Body of pancreas (tissue), 4 donors: Measurements from ENCODE around the gene ACTRT3. TPM values are rescaled to one million over a fixed set of nuclear protein-coding genes. Genes with fewer than 3 reads are reported as not detected.

Source experiments
- ATAC-seq: fragments of 150-250 bp; one replicate; pipeline ENCODE4 v1.9.1; 2016
- DNase-seq, 4 donors: peaks; one replicate each; pipeline ENCODE4 v3.0.0-alpha.2; 2019
- H3K27ac ChIP-seq, 4 donors: fragments of 200-600 bp; sonication (generic); 1 replicate in 3 of 4; 2 replicates in 1 of 4; pipeline versions ENCODE4 v1.5.1 to v1.6.1; 2016 to 2019; ENCODE audit warnings: mild to moderate bottlenecking in 1 of 4, mixed read lengths in 1 of 4, moderate library complexity in 1 of 4
- H3K27me3 ChIP-seq, 2 donors: fragments of 200-600 bp; sonication (generic); one replicate each; pipeline ENCODE4 v1.6.0; 2016; ENCODE audit warnings: mild to moderate bottlenecking in 1 of 2
- H3K36me3 ChIP-seq, 2 donors: fragments of 200-600 bp; sonication (generic); replicated peaks in 1 of 2; 2 replicates each; pipeline ENCODE4 v1.5.1; 2016; ENCODE audit warnings: low read depth in 2 of 2; ENCODE audit not compliant: insufficient read depth in 1 of 2
- H3K4me1 ChIP-seq: fragments of 200-600 bp; sonication (generic); one replicate; pipeline ENCODE4 v1.6.0; 2016
- H3K4me3 ChIP-seq, 2 donors: fragments of 200-600 bp; sonication (generic); 1 replicate in 1 of 2; 2 replicates in 1 of 2; pipeline ENCODE4 v1.5.1; 2016 to 2019
- H3K9me3 ChIP-seq, 3 donors: fragments of 200-600 bp; sonication (generic); 1 replicate in 2 of 3; 2 replicates in 1 of 3; pipeline ENCODE4 v1.5.1; 2016
- CTCF ChIP-seq, 7 experiments: fragments of 450-650 bp in 4 of 7; fragments of 200-600 bp in 3 of 7; sonication (generic) in 3 of 7; IDR thresholded peaks; one replicate each; pipeline ENCODE4 v1.5.1; 2016 to 2019; ENCODE audit warnings: antibody characterized with exemption in 7 of 7
- POLR2A ChIP-seq, 3 donors: fragments of 450-650 bp; IDR thresholded peaks; one replicate each; pipeline ENCODE4 v1.6.1; 2016; ENCODE audit warnings: antibody characterized with exemption in 3 of 3, mild to moderate bottlenecking in 2 of 3
- WGBS, 2 donors: methylation state at CpG; one replicate each; pipeline ENCODE4 v1.1.5; 2017; 5-methylcytosine and 5-hydroxymethylcytosine counted together
- intact Hi-C: fragments of 100-400 bp; cut with DNase I; formaldehyde crosslinking; loops from one replicate; pipeline ENCODE4 v1.15.1; 2023
- total RNA-seq, 2 donors: library from RNA; depleted of rRNA; stranded (reverse); fragments of >200 nt; gene quantifications; one replicate each; pipeline ENCODE4 v1.1.0, GENCODE V29; 2016

Gene ACTRT3
- under 1 TPM in 1 of 2 donors, not detected in 1; 0.52 TPM for total RNA-seq

DNA sequence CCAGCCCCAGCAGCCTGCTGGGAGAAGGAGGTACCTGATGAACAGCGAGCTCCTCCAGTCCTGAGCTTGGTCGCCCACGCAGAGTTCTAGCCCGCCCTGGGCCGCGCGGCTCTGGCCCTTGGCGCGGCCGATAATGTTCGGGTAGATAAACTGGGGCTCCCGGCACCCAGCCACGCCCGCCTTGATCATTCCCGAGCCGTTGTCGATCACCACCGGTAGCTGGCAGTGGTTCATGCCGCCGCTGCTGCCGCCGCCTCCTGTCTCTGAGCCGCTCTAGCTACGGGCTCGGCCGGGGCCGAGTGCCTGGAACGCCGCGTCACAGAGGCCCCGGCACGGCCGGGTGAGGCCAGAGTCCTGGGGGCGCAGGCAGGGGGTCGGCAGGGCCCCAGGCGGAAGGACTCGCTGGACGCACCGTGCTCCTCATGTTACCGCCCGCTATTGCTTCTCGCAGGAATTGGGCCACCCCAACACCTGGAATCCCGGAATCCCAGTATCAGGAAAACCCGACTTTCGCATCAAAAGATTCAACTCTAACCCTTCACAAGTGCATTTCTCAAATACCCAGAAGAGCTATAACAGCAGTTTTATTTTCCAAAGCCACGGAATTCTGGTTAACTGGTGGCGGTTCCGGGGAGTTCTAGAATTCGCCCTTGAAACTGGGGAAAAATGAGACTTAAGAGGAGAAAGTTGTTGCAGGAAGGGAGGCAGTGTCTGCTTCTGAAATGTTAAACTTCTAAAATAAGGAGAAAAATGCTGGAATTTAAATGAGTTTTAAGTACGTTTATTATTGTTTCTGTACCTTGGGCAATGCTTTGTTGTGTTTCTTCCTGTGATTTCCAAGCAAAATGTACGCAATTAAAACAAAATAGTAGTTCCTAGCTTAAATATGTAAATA is at the start of gene ACTRT3:
Gene ACTRT3, minus strand, starts transcription at position 275 of the 895 bp plus-strand sequence. Its CDS starts 41 bp downstream, at position 234.
- Histone ChIP-seq H3K27ac (peak within 1 kb of the TSS; percentile 60 to 83 (median 78)), H3K4me1 (peaks cover 8% of the 10 kb centered on the region), H3K27me3 (no peaks in the 10 kb centered on the region), H3K36me3 (no peaks in the 10 kb centered on the region), H3K4me3 (peak within 1 kb of the TSS in 1 of 2 donors; percentile 1), H3K9me3 (peaks cover 0 to 6% (median 0%) of the 10 kb centered on the region in 3 donors)
- peak; percentile 59 to 65 (median 60) for DNase-seq
- 2 to 3% methylated on average over 18 to 46 of the region's 51 CpGs for WGBS, 2 donors
- peak; percentile 6 for ATAC-seq
- intact Hi-C loops = no loop called here
- no peak for TF ChIP-seq CTCF (IDR thresholded peaks at IDR 0.05)
- peak in 2 of 3 donors; percentile 57 to 73 for TF ChIP-seq POLR2A (IDR thresholded peaks at IDR 0.05)

- ATAC-seq (no peak), DNase-seq (no peak)
- Histone ChIP-seq H3K9me3 (peaks cover 0 to 5% (median 0%) of the 10 kb centered on the region in 3 donors), H3K27me3 (no peaks in the 10 kb centered on the region), H3K4me3 (no peak overlapping the region), H3K4me1 (no peaks in the 10 kb centered on the region), H3K27ac (no peak overlapping the region), H3K36me3 (no peaks in the 10 kb centered on the region)
- 73 to 79% methylated on average over 2 of the region's 2 CpGs for WGBS, 2 donors
- TF ChIP-seq POLR2A (IDR thresholded peaks at IDR 0.05) (no peak), CTCF (IDR thresholded peaks at IDR 0.05) (no peak)
- intact Hi-C loops = no loop called here
These were observed 49.0 kb upstream of the ACTRT3 start for GRCh38 chr3:169818316-169818715.

- peaks cover 14% of the 10 kb centered on the region for H3K4me1 ChIP-seq
- no peaks in the 10 kb centered on the region for H3K27me3 ChIP-seq
- no peak for DNase-seq
- no peaks in the 10 kb centered on the region for H3K36me3 ChIP-seq
- no peak for ATAC-seq
- intact Hi-C loops = no loop called here
- no peak overlapping the region for H3K27ac ChIP-seq
- H3K9me3 ChIP-seq = peaks cover 0 to 5% (median 0%) of the 10 kb centered on the region in 3 donors
- WGBS, 2 donors = 79 to 84% methylated on average over 4 of the region's 4 CpGs
- no peak overlapping the region for H3K4me3 ChIP-seq
- TF ChIP-seq POLR2A (IDR thresholded peaks at IDR 0.05) (no peak), CTCF (IDR thresholded peaks at IDR 0.05) (no peak)
These were observed 46.3 kb upstream of the ACTRT3 start for GRCh38 chr3:169815590-169816150.

GRCh38 chr3:169813757-169814517 is 44.6 kb upstream of the ACTRT3 start:
- WGBS, 2 donors = 59 to 62% methylated on average over 26 to 27 of the region's 27 CpGs
- Histone ChIP-seq H3K4me3 (no peak overlapping the region), H3K27me3 (no peaks in the 10 kb centered on the region), H3K4me1 (peaks cover 14% of the 10 kb centered on the region), H3K27ac (no peak overlapping the region), H3K36me3 (no peaks in the 10 kb centered on the region), H3K9me3 (peaks cover 0 to 5% (median 0%) of the 10 kb centered on the region in 3 donors)
- ATAC-seq (no peak), DNase-seq (peak; percentile 19 to 39 (median 30))
- no peak for TF ChIP-seq POLR2A (IDR thresholded peaks at IDR 0.05)
- peak in 6 of 7 experiments; percentile 19 to 39 (median 24) for TF ChIP-seq CTCF (IDR thresholded peaks at IDR 0.05)
- intact Hi-C loops = no loop called here
